Skeletal muscle tissue (tissue), 4 donors: ENCODE results near the gene PCDHGA7. TPM values are rescaled to one million over a fixed set of nuclear protein-coding genes. Genes with fewer than 3 reads are reported as not detected.
"Not testable (repeated sequence)": the region's sequence is repeated elsewhere in the genome, so short reads cannot be mapped to it uniquely, and the experiment has no call there.

Experiments
- H3K27ac ChIP-seq: one replicate; pipeline ENCODE4 v1.7.0; 2013; ENCODE audit warnings: mild to moderate bottlenecking, low read depth, low read length, inconsistent platforms
- H3K27me3 ChIP-seq, 3 donors: one replicate each; pipeline ENCODE4 v1.7.0; 2013; ENCODE audit warnings: low read length in 3 of 3; ENCODE audit not compliant: control insufficient read depth in 3 of 3, insufficient read depth in 3 of 3
- H3K36me3 ChIP-seq, 3 donors: one replicate each; pipeline ENCODE4 v1.7.0; 2013; ENCODE audit warnings: low read length in 3 of 3; ENCODE audit not compliant: control insufficient read depth in 3 of 3, insufficient read depth in 3 of 3
- H3K4me1 ChIP-seq, 3 donors: one replicate each; pipeline ENCODE4 v1.7.0; 2013; ENCODE audit warnings: low read length in 3 of 3, mild to moderate bottlenecking in 3 of 3; ENCODE audit not compliant: control insufficient read depth in 3 of 3, insufficient read depth in 3 of 3
- H3K4me3 ChIP-seq, 3 donors: one replicate each; pipeline ENCODE4 v1.7.0; 2013; ENCODE audit warnings: low read length in 3 of 3
- H3K9ac ChIP-seq, 3 donors: one replicate each; pipeline ENCODE4 v1.7.0; 2013; ENCODE audit warnings: low read length in 3 of 3, mild to moderate bottlenecking in 3 of 3, moderate library complexity in 2 of 3, low read depth in 1 of 3
- H3K9me3 ChIP-seq, 3 donors: one replicate each; pipeline ENCODE4 v1.7.0; 2013; ENCODE audit warnings: low read length in 3 of 3; ENCODE audit not compliant: control insufficient read depth in 3 of 3
- total RNA-seq: library from RNA; depleted of rRNA; stranded (reverse); fragments of >200 nt; gene quantifications from one replicate; pipeline ENCODE4 v1.2.3, GENCODE V29; 2014
- donor health status: Osteomylitis.

PCDHGA7 gene
- total RNA-seq, 1 donor from 2014 or later: 3.7 TPM

- H3K36me3 ChIP-seq: no peaks in the 10 kb centered on the region
- H3K4me1 ChIP-seq: peaks cover 0 to 6% (median 0%) of the 10 kb centered on the region in 3 donors
- H3K4me3 ChIP-seq: peak overlapping the region; percentile 58 to 69 (median 61)
- peaks cover 8 to 25% (median 17%) of the 10 kb centered on the region in 3 donors for H3K9me3 ChIP-seq
- no peak overlapping the region for H3K9ac ChIP-seq
- H3K27me3 ChIP-seq: peaks cover 0 to 4% (median 0%) of the 10 kb centered on the region in 3 donors
- H3K27ac ChIP-seq: no peak overlapping the region
Observed at GRCh38 chr5:141383345-141383744, 803 bp downstream of the PCDHGA7 start.

- no peak overlapping the region for H3K27ac ChIP-seq
- H3K27me3 ChIP-seq: peaks cover 0 to 6% (median 0%) of the 10 kb centered on the region in 3 donors
- H3K36me3 ChIP-seq: peaks cover 0 to 1% (median 0%) of the 10 kb centered on the region in 3 donors
- H3K9me3 ChIP-seq: peaks cover 11 to 28% (median 26%) of the 10 kb centered on the region in 3 donors
- H3K4me3 ChIP-seq: peak overlapping the region in 1 of 3 donors; percentile 33
- peaks cover 0 to 13% (median 0%) of the 10 kb centered on the region in 3 donors for H3K4me1 ChIP-seq
- no peak overlapping the region for H3K9ac ChIP-seq
Observed at GRCh38 chr5:141384471-141385267, 2.1 kb downstream of the PCDHGA7 start.

- H3K36me3 ChIP-seq, H3K9ac ChIP-seq, H3K27ac ChIP-seq: not testable (repeated sequence)
- H3K4me1 ChIP-seq: peaks cover 0 to 14% (median 0%) of the 10 kb centered on the region in 3 donors
- peaks cover 14 to 36% (median 29%) of the 10 kb centered on the region in 3 donors for H3K9me3 ChIP-seq
- H3K4me3 ChIP-seq: peak within 1 kb of the TSS; percentile 45 to 59 (median 49)
- H3K27me3 ChIP-seq: peaks cover 0 to 10% (median 2%) of the 10 kb centered on the region in 3 donors
Observed at GRCh38 chr5:141387557-141388311, 5.2 kb downstream of the PCDHGA7 start, which contains the start of gene PCDHGB4. PCDHGB4 (plus strand) TSS chr5:141387698; CDS start chr5:141387885, 187 bp downstream.

GRCh38 chr5:141388661-141389060 lies 6.1 kb downstream of the PCDHGA7 start:
- H3K4me3 ChIP-seq: peak overlapping the region; percentile 37 to 59 (median 45)

DNA sequence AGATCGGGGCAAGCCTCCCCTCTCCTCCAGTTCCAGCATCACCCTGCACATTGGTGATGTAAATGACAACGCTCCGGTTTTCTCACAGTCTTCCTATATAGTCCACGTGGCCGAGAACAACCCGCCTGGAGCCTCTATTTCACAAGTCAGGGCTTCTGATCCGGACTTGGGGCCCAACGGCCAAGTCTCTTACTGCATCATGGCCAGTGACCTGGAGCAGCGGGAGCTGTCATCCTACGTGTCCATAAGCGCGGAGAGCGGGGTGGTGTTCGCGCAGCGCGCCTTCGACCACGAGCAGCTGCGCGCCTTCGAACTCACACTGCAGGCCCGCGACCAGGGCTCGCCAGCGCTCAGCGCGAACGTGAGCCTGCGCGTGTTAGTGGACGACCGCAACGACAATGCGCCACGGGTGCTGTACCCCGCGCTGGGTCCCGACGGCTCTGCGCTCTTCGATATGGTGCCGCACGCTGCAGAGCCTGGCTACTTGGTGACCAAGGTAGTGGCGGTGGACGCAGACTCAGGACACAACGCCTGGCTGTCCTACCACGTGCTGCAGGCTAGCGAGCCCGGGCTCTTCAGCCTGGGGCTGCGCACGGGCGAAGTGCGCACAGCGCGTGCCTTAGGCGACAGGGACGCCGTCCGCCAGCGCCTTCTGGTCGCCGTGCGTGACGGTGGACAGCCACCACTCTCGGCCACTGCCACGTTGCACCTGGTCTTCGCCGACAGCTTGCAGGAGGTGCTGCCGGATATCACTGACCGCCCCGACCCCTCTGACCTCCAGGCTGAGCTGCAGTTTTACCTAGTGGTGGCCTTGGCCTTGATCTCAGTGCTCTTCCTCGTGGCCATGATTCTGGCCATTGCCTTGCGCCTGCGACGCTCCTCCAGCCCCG lies 6.9 kb downstream of the PCDHGA7 start:
- H3K27me3 ChIP-seq: peaks cover 0 to 14% (median 6%) of the 10 kb centered on the region in 3 donors
- H3K27ac ChIP-seq: no peak overlapping the region
- peak overlapping the region; percentile 17 to 59 (median 41) for H3K4me3 ChIP-seq
- peaks cover 0 to 6% (median 0%) of the 10 kb centered on the region in 3 donors for H3K36me3 ChIP-seq
- no peak overlapping the region for H3K9ac ChIP-seq
- H3K4me1 ChIP-seq: peaks cover 0 to 12% (median 0%) of the 10 kb centered on the region in 3 donors
- H3K9me3 ChIP-seq: peaks cover 12 to 34% (median 30%) of the 10 kb centered on the region in 3 donors

More at GRCh38 chr5:141388661-141389060, 6.1 kb downstream of the PCDHGA7 start:
- Histone ChIP-seq H3K27ac (no peak overlapping the region), H3K4me1 (peaks cover 0 to 12% (median 0%) of the 10 kb centered on the region in 3 donors), H3K9ac (no peak overlapping the region), H3K9me3 (peaks cover 12 to 31% (median 29%) of the 10 kb centered on the region in 3 donors), H3K36me3 (peaks cover 0 to 6% (median 0%) of the 10 kb centered on the region in 3 donors), H3K27me3 (peaks cover 0 to 14% (median 4%) of the 10 kb centered on the region in 3 donors)

GRCh38 chr5:141392429-141393198 lies 10.1 kb downstream of the PCDHGA7 start, which contains the start of gene PCDHGA8:
PCDHGA8 (plus strand) TSS chr5:141392633; CDS start chr5:141392814, 181 bp downstream.
- Histone ChIP-seq H3K4me1 (peaks cover 0 to 15% (median 0%) of the 10 kb centered on the region in 3 donors), H3K4me3 (peak within 1 kb of the TSS in 2 of 3 donors; percentile 44 to 49), H3K36me3 (peaks cover 0 to 6% (median 0%) of the 10 kb centered on the region in 3 donors), H3K9ac (no peak within 1 kb of the TSS), H3K27ac (no peak within 1 kb of the TSS), H3K27me3 (peaks cover 0 to 18% (median 12%) of the 10 kb centered on the region in 3 donors), H3K9me3 (peaks cover 12 to 31% (median 20%) of the 10 kb centered on the region in 3 donors)

GRCh38 chr5:141393267-141393666 lies 10.7 kb downstream of the PCDHGA7 start:
- Histone ChIP-seq H3K9me3 (peaks cover 12 to 29% (median 19%) of the 10 kb centered on the region in 3 donors), H3K27me3 (peaks cover 0 to 18% (median 12%) of the 10 kb centered on the region in 3 donors), H3K36me3 (peaks cover 0 to 6% (median 0%) of the 10 kb centered on the region in 3 donors), H3K4me1 (peaks cover 0 to 15% (median 0%) of the 10 kb centered on the region in 3 donors), H3K27ac (no peak overlapping the region), H3K9ac (no peak overlapping the region), H3K4me3 (peak overlapping the region in 1 of 3 donors; percentile 49)

- not testable (repeated sequence) for H3K9ac ChIP-seq, H3K36me3 ChIP-seq, H3K27ac ChIP-seq
- peaks cover 0 to 18% (median 12%) of the 10 kb centered on the region in 3 donors for H3K27me3 ChIP-seq
- peaks cover 13 to 29% (median 20%) of the 10 kb centered on the region in 3 donors for H3K9me3 ChIP-seq
- H3K4me3 ChIP-seq: peak overlapping the region in 1 of 3 donors; percentile 31
- H3K4me1 ChIP-seq: peaks cover 0 to 16% (median 5%) of the 10 kb centered on the region in 3 donors
Observed at GRCh38 chr5:141394401-141395187, 12.1 kb downstream of the PCDHGA7 start.
